Endodermal cell (in vitro differentiated cells): Measurements from ENCODE around the gene TMEM100. TPM values are rescaled to one million over a fixed set of nuclear protein-coding genes. Genes with fewer than 3 reads are reported as not detected.

Experiments
- DNase-seq: peaks from one replicate; pipeline ENCODE4 v3.0.0-alpha.2; 2017
- H3K27ac ChIP-seq: 2 replicates; pipeline ENCODE4 v1.5.1; 2013; ENCODE audit warnings: mild to moderate bottlenecking, low read depth, low read length, moderate library complexity
- H3K27me3 ChIP-seq: 2 replicates; pipeline ENCODE4 v1.6.1; 2013; ENCODE audit warnings: mild to moderate bottlenecking, low read length, moderate library complexity; ENCODE audit not compliant: insufficient read depth, control insufficient read depth, poor library complexity, severe bottlenecking
- H3K36me3 ChIP-seq: 2 replicates; pipeline ENCODE4 v1.7.0; 2013; ENCODE audit warnings: mild to moderate bottlenecking, low read length, moderate library complexity; ENCODE audit not compliant: control insufficient read depth, insufficient read depth
- H3K4me1 ChIP-seq: one replicate; pipeline ENCODE4 v1.7.0; 2013; ENCODE audit warnings: low read length; ENCODE audit not compliant: control insufficient read depth, insufficient read depth
- H3K4me3 ChIP-seq: 2 replicates; pipeline ENCODE4 v1.5.1; 2013; ENCODE audit warnings: mild to moderate bottlenecking, low read length, moderate library complexity
- H3K9ac ChIP-seq: 2 replicates; pipeline ENCODE4 v1.6.1; 2013; ENCODE audit warnings: mild to moderate bottlenecking, low read length, moderate library complexity; ENCODE audit not compliant: poor library complexity, severe bottlenecking; ENCODE audit errors: extremely low read depth
- H3K9me3 ChIP-seq: 2 replicates; pipeline ENCODE4 v1.6.1; 2013; ENCODE audit warnings: mild to moderate bottlenecking, low read length, moderate library complexity; ENCODE audit not compliant: control insufficient read depth
- H3K27ac Mint-ChIP-seq: 2 replicates; pipeline ENCODE4 v1.8.0; 2020; ENCODE audit warnings: mixed read lengths
- H3K27me3 Mint-ChIP-seq: 2 replicates; pipeline ENCODE4 v1.8.0; 2021; ENCODE audit warnings: mild to moderate bottlenecking, mixed read lengths; ENCODE audit not compliant: insufficient read depth
- H3K36me3 Mint-ChIP-seq: 2 replicates; pipeline ENCODE4 v1.8.0; 2020; ENCODE audit warnings: low read depth, mixed read lengths
- H3K4me1 Mint-ChIP-seq: 2 replicates; pipeline ENCODE4 v1.8.0; 2020; ENCODE audit warnings: mixed read lengths
- H3K4me3 Mint-ChIP-seq: 2 replicates; pipeline ENCODE4 v1.8.0; 2020; ENCODE audit warnings: mild to moderate bottlenecking, moderate library complexity, mixed read lengths
- H3K9me3 Mint-ChIP-seq: 2 replicates; pipeline ENCODE4 v1.8.0; 2020; ENCODE audit warnings: mild to moderate bottlenecking, mixed read lengths
- WGBS, 2 experiments: methylation state at CpG; one replicate each; pipeline versions ENCODE4 v1.1.5 to v1.1.7; 2013; ENCODE audit warnings: missing lambda C conversion rate in 2 of 2, mixed read lengths in 1 of 2; ENCODE audit not compliant: insufficient coverage in 1 of 2, insufficient read length in 1 of 2; 5-methylcytosine and 5-hydroxymethylcytosine counted together
- total RNA-seq, 2 donors: library from RNA; stranded (reverse); fragmentation: NEBNext Ultra II Directional in 1 of 2; extraction: Animal tissue kit (Norgen Biotek cat#: 25700) in 1 of 2; gene quantifications; 2 replicates in 1 of 2; 3 replicates in 1 of 2; pipeline ENCODE4 v1.2.1, GENCODE V29; 2021
- TF ChIP-seq, protein P1 (sequence below): fragments of 200-600 bp; sonication (generic); conservative IDR thresholded peaks from 2 replicates; pipeline ENCODE4 v1.5.0; 2021; ENCODE audit warnings: antibody characterized with exemption, mild to moderate bottlenecking

TMEM100 gene
- total RNA-seq, 2 donors from 2014 or later = 0.71 to 4.3 TPM

DNA sequence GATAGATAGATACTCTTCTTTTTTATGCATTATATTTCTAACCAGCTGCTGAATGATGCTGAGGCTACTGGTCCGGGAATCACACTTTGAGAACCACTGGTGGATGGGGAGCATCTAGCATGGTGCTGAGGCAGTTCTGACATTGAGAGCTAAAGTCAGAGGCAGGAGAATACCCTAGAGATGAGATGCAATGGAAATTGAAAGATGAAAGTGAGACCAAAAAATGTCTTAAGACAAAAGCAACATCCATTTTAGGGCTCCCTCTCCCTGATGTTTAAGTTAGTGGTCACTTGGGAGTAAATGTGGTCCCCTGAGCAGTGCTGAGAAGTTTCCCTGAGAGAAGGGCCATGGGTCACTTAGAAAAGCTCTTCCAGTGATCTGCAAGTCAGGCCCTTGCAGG, 35.0 kb upstream of the TMEM100 start:
- no peaks in the 10 kb centered on the region for H3K4me1 ChIP-seq
- H3K9ac ChIP-seq = no peak overlapping the region
- no peak overlapping the region for H3K4me3 Mint-ChIP-seq
- H3K27ac Mint-ChIP-seq = no peak overlapping the region
- H3K36me3 ChIP-seq = peaks cover 32% of the 10 kb centered on the region
- peaks cover 15% of the 10 kb centered on the region for H3K4me1 Mint-ChIP-seq
- no peaks in the 10 kb centered on the region for H3K27me3 ChIP-seq
- TF ChIP-seq, protein P1, sequence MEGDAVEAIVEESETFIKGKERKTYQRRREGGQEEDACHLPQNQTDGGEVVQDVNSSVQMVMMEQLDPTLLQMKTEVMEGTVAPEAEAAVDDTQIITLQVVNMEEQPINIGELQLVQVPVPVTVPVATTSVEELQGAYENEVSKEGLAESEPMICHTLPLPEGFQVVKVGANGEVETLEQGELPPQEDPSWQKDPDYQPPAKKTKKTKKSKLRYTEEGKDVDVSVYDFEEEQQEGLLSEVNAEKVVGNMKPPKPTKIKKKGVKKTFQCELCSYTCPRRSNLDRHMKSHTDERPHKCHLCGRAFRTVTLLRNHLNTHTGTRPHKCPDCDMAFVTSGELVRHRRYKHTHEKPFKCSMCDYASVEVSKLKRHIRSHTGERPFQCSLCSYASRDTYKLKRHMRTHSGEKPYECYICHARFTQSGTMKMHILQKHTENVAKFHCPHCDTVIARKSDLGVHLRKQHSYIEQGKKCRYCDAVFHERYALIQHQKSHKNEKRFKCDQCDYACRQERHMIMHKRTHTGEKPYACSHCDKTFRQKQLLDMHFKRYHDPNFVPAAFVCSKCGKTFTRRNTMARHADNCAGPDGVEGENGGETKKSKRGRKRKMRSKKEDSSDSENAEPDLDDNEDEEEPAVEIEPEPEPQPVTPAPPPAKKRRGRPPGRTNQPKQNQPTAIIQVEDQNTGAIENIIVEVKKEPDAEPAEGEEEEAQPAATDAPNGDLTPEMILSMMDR = no peak
- H3K9me3 Mint-ChIP-seq = no peaks in the 10 kb centered on the region
- no peak for DNase-seq
- WGBS, 2 experiments = 97 to 100% methylated on average over 1 of the region's 1 CpG
- no peaks in the 10 kb centered on the region for H3K9me3 ChIP-seq
- no peak overlapping the region for H3K27ac ChIP-seq
- H3K36me3 Mint-ChIP-seq = peaks cover 18% of the 10 kb centered on the region
- H3K27me3 Mint-ChIP-seq = no peaks in the 10 kb centered on the region
- no peak overlapping the region for H3K4me3 ChIP-seq

DNA sequence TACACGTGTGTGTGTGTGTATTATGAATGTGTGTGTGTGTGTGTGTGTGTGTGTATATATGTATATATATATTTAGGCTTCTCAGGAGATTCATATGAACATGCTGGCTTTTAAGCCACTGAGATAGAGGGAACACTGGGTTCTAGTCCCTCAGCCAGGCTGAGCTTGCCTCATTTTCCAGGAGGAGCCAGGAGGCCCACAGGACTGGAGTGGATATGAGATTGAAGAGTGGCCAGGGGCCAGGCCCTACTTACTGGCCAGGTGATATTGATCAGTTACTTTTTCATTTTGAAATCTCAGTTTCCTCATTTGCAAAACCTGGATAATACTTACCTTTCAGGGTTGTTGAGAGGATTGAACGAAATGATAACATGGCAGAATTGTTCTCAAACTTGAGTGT, 34.0 kb upstream of the TMEM100 start:
- Mint-ChIP-seq H3K27ac (no peak overlapping the region), H3K4me3 (no peak overlapping the region)
- 92% methylated on average over 2 of the region's 2 CpGs; no CpG with 5 or more reads in 1 of the 2 experiments for WGBS, 2 experiments

DNA sequence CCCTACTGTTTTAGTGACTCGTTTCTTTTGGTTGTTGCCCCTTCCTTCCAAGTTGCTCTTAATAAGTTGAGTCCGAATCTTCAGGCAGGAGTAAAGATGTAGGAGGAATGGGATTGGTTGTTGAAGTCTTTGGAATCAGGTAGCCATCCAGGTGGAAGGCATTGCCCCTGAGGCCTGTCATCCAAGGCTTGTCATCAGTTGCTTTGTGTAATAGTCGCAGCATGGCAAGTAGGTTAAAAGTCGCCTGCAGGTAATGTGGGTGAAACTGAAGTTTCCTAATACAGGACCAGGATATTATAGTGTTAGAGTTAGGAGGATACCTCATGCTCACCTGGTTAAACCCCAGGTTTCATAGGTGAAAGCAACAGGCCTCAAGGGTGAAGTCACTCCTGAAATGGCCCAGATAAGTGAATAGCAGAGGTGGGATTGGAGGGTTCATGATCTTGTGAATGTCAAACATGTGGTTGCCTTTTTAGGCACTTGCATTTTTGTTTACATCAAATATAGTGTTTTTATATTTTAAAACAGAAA, 29.1 kb upstream of the TMEM100 start:
- H3K36me3 ChIP-seq = peaks cover 26% of the 10 kb centered on the region
- no peaks in the 10 kb centered on the region for H3K9me3 Mint-ChIP-seq
- H3K9ac ChIP-seq = peak overlapping the region; percentile 41
- H3K27ac ChIP-seq = no peak overlapping the region
- H3K4me3 Mint-ChIP-seq = peak overlapping the region; percentile 84
- H3K36me3 Mint-ChIP-seq = peaks cover 18% of the 10 kb centered on the region
- WGBS, 2 experiments = 58 to 64% methylated on average over 3 to 4 of the region's 4 CpGs
- TF ChIP-seq, protein P1 = no peak
- peak; percentile 50 for DNase-seq
- H3K27ac Mint-ChIP-seq = peak overlapping the region; percentile 89
- H3K4me1 ChIP-seq = no peaks in the 10 kb centered on the region
- H3K9me3 ChIP-seq = no peaks in the 10 kb centered on the region
- peaks cover 14% of the 10 kb centered on the region for H3K4me1 Mint-ChIP-seq
- H3K27me3 Mint-ChIP-seq = peaks cover 1% of the 10 kb centered on the region
- no peaks in the 10 kb centered on the region for H3K27me3 ChIP-seq
- peak overlapping the region; percentile 97 for H3K4me3 ChIP-seq

More for the DNA sequence above, 34.0 kb upstream of the TMEM100 start:
- no peaks in the 10 kb centered on the region for H3K9me3 Mint-ChIP-seq
- H3K4me1 Mint-ChIP-seq = peaks cover 11% of the 10 kb centered on the region
- H3K27me3 Mint-ChIP-seq = no peaks in the 10 kb centered on the region
- H3K27ac ChIP-seq = no peak overlapping the region
- no peak overlapping the region for H3K9ac ChIP-seq
- H3K4me3 ChIP-seq = no peak overlapping the region
- no peaks in the 10 kb centered on the region for H3K27me3 ChIP-seq
- H3K9me3 ChIP-seq = no peaks in the 10 kb centered on the region
- TF ChIP-seq, protein P1 = no peak
- H3K36me3 ChIP-seq = peaks cover 26% of the 10 kb centered on the region
- DNase-seq = no peak
- H3K4me1 ChIP-seq = no peaks in the 10 kb centered on the region
- H3K36me3 Mint-ChIP-seq = peaks cover 18% of the 10 kb centered on the region
